PFSK-1 (cell line): ENCODE measurements around the gene NCOA6.

Experiments used
- POLR2AphosphoS5 ChIP-seq: IDR thresholded peaks from 2 replicates; pipeline ENCODE4 v1.6.1; 2012; ENCODE audit warnings: low read depth, mild to moderate bottlenecking, control low read depth, low read length, moderate library complexity
- SIN3A ChIP-seq: IDR thresholded peaks from 2 replicates; pipeline ENCODE4 v1.6.1; 2012; ENCODE audit warnings: mild to moderate bottlenecking, low read length, moderate library complexity, borderline replicate concordance; ENCODE audit not compliant: insufficient read depth
- TF ChIP-seq, protein P1 (sequence below), 2 experiments: IDR thresholded peaks; 2 replicates each; pipeline versions ENCODE4 v1.6.1 to v1.8.0; 2011 to 2012; ENCODE audit warnings: low read depth in 2 of 2, low read length in 2 of 2, control low read depth in 1 of 2, inconsistent platforms in 1 of 2, mild to moderate bottlenecking in 1 of 2, moderate library complexity in 1 of 2; ENCODE audit not compliant: insufficient read depth in 1 of 2

DNA sequence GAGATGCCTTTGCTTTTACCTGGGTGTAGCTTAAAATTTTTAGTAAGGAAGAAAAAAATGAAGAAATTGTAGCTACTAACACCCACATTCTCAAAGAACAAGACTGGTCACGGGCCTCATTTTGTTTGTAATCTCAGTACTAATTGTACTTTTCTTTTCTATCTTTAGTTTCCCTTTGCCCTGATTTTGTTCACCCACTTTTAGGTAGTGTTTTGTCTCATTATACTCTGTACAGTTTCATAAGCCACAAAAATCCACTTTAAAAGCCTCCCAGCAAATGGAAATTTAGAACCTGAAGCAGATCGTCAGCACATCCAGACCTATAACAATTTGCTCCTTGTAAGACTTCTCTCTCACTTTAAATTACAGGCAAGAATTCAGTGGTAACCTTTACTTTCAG is 78.0 kb downstream of the NCOA6 start:
- TF ChIP-seq, protein P1, sequence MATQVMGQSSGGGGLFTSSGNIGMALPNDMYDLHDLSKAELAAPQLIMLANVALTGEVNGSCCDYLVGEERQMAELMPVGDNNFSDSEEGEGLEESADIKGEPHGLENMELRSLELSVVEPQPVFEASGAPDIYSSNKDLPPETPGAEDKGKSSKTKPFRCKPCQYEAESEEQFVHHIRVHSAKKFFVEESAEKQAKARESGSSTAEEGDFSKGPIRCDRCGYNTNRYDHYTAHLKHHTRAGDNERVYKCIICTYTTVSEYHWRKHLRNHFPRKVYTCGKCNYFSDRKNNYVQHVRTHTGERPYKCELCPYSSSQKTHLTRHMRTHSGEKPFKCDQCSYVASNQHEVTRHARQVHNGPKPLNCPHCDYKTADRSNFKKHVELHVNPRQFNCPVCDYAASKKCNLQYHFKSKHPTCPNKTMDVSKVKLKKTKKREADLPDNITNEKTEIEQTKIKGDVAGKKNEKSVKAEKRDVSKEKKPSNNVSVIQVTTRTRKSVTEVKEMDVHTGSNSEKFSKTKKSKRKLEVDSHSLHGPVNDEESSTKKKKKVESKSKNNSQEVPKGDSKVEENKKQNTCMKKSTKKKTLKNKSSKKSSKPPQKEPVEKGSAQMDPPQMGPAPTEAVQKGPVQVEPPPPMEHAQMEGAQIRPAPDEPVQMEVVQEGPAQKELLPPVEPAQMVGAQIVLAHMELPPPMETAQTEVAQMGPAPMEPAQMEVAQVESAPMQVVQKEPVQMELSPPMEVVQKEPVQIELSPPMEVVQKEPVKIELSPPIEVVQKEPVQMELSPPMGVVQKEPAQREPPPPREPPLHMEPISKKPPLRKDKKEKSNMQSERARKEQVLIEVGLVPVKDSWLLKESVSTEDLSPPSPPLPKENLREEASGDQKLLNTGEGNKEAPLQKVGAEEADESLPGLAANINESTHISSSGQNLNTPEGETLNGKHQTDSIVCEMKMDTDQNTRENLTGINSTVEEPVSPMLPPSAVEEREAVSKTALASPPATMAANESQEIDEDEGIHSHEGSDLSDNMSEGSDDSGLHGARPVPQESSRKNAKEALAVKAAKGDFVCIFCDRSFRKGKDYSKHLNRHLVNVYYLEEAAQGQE (IDR thresholded peaks at IDR 0.05; ENCODE audit: insufficient read depth in 1 of 2, low read depth in 2 of 2, low read length in 2 of 2): no peak
- TF ChIP-seq SIN3A (no peak), POLR2AphosphoS5 (no peak)
